ENCODE data around the gene RNF5.

RNF5 gene, protein sequence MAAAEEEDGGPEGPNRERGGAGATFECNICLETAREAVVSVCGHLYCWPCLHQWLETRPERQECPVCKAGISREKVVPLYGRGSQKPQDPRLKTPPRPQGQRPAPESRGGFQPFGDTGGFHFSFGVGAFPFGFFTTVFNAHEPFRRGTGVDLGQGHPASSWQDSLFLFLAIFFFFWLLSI

GRCh38 chr6:32177788-32178546 lies at the start of gene RNF5:
RNF5 (plus strand) TSS chr6:32178405; CDS start chr6:32178512, 107 bp downstream.
- peak; percentile 99 for DNase-seq (ENCODE audit: low spot score)
- Histone ChIP-seq H3K27ac (peak within 1 kb of the TSS; percentile 89 to 95), H3K4me3 (peak within 1 kb of the TSS; percentile 95)
- TF ChIP-seq, protein P1, sequence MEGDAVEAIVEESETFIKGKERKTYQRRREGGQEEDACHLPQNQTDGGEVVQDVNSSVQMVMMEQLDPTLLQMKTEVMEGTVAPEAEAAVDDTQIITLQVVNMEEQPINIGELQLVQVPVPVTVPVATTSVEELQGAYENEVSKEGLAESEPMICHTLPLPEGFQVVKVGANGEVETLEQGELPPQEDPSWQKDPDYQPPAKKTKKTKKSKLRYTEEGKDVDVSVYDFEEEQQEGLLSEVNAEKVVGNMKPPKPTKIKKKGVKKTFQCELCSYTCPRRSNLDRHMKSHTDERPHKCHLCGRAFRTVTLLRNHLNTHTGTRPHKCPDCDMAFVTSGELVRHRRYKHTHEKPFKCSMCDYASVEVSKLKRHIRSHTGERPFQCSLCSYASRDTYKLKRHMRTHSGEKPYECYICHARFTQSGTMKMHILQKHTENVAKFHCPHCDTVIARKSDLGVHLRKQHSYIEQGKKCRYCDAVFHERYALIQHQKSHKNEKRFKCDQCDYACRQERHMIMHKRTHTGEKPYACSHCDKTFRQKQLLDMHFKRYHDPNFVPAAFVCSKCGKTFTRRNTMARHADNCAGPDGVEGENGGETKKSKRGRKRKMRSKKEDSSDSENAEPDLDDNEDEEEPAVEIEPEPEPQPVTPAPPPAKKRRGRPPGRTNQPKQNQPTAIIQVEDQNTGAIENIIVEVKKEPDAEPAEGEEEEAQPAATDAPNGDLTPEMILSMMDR (IDR thresholded peaks at IDR 0.05): no peak

DNA sequence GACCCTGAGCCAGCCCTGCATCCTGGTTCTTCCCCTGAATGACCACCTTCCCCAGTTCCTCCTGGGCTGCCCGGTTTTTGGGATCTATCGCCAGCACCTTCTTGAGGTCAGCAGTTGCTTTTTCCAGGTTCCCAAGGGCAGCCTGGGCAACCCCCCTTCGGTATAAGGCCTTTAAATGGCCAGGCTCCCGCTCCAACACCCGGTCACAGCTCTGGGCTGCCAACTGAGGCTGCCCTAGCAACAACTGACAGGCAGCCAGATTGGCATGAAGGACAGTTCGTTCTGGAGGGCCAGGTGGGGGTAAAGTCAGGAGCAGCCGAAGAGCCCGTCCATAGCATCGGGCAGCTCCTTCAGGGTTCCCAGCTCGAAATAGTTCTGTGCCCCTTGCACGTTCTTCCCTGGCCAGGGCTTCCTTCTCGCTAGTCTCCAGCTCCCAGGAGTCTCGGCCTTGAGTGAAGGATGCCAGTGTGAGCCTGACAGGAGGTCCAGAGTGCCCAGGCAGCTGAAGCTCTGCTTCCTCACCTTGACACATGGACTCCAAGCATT lies 49.4 kb upstream of the RNF5 start:
- no peak for DNase-seq (ENCODE audit: low spot score)
- peak overlapping the region; percentile 78 for H3K4me3 ChIP-seq
- peak overlapping the region; percentile 92 to 95 for H3K27ac ChIP-seq
- TF ChIP-seq, protein P1 (IDR thresholded peaks at IDR 0.05): no peak

- Histone ChIP-seq H3K27ac (peak overlapping the region; percentile 92 to 95), H3K4me3 (peak overlapping the region; percentile 78)
- no peak for DNase-seq (ENCODE audit: low spot score)
- TF ChIP-seq, protein P1 (IDR thresholded peaks at IDR 0.05): no peak
Observed at GRCh38 chr6:32129297-32130088, 48.7 kb upstream of the RNF5 start.

DNA sequence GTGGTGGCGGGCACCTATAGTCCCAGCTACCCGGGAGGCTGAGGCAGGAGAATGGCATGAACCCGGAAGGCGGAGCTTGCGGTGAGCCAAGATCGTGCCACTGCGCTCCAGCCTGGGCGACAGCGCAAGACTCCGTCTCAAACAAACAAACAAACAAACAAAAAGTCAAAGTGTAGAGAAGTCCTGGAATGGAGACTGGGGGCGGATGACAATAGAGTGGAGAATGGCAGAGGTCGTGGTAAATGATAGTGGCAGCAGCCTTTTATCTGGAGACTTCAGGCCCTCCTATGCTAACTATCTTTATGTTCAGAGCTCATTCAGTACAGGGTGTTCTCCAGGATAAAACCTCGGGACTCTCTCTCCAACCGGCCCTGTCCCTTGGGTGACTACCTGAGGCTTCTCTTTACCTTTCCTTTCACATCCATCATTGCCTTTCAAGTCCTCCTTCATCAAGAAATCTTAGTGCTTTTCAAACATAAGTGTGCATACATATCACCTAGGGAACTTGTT lies 46.7 kb upstream of the RNF5 start:
- TF ChIP-seq, protein P1 (IDR thresholded peaks at IDR 0.05): no peak
- Histone ChIP-seq H3K4me3 (no peak overlapping the region), H3K27ac (no peak overlapping the region)
- DNase-seq (ENCODE audit: low spot score): no peak

GRCh38 chr6:32132110-32132509 lies 46.1 kb upstream of the RNF5 start:
- Histone ChIP-seq H3K27ac (no peak overlapping the region), H3K4me3 (no peak overlapping the region)
- DNase-seq (ENCODE audit: low spot score): no peak
- TF ChIP-seq, protein P1 (IDR thresholded peaks at IDR 0.05): no peak

DNA sequence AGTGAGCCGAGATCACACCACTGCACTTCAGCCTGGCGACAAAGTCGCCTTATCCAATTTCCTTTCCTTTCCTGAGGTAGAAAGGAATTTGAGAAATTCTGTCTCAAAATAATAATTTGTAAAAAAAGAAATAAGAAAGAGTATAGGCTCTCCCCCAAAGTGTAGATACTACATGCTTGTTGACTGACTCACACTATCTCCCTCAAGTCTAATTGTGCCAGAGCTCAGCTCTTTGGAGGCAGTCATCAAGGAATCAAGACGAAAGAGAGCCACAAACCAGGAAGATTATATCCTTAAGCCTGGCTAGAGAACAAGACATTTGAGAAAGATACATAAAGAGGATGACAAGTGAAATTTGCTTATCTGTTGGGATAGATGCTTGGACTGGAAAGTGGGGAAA lies 44.4 kb upstream of the RNF5 start:
- TF ChIP-seq, protein P1 (IDR thresholded peaks at IDR 0.05): no peak
- no peak overlapping the region for H3K27ac ChIP-seq
- DNase-seq (ENCODE audit: low spot score): no peak
- no peak overlapping the region for H3K4me3 ChIP-seq
